Stimulated activated CD4-positive, alpha-beta T cell treated with anti-CD3 and anti-CD28 coated beads, Interleukin-12 subunit alpha, Interleukin-12 subunit beta, amount 100 ng/mL, for 48 hours (primary cell): ENCODE results near the gene RAD51.

ENCODE experiments used
- DNase-seq, 3 donors: peaks; one replicate each; pipeline ENCODE4 v3.0.0-alpha.2; 2020; ENCODE audit warnings: low read depth in 2 of 3, low spot score in 1 of 3

Gene RAD51

GRCh38 chr15:40776537-40777141, 81.7 kb downstream of the RAD51 start:
- DNase-seq: no peak
